HepG2 (cell line): Measurements from ENCODE around the gene ALK. TPM values are rescaled to one million over a fixed set of nuclear protein-coding genes. Genes with fewer than 3 reads are reported as not detected.

Experiments
- ATAC-seq: fragments of 200-7000 bp; cut with Tn5 transposase; 3 replicates; pipeline ENCODE4 v1.9.1; 2020; ENCODE audit warnings: mild to moderate bottlenecking, moderate library complexity
- BruUV-seq: library from RNA; stranded (reverse); fragments of 400-500 nt; replicated peaks from 2 replicates; lab custom pipeline; 2021; lab: Mats Ljungman, UMichigan
- CTCF ChIA-PET: fragments of 300-600 bp; formaldehyde crosslinking; extraction: SDS; loops from one replicate; lab custom pipeline; 2021; ENCODE audit warnings: low total read pairs, inconsistent platforms, low intra/inter-chr PET ratio; lab: Yijun Ruan, JAX
- POLR2A ChIA-PET: fragments of 350-600 bp; sonication (Branson Sonifier 250); formaldehyde crosslinking; loops from one replicate; lab custom pipeline; 2020; ENCODE audit warnings: antibody characterized with exemption, inconsistent platforms; lab: Yijun Ruan, JAX
- DNase-seq: peaks from one replicate; pipeline ENCODE4 v3.0.0-alpha.2; 2015; ENCODE audit warnings: low spot score
- FAIRE-seq: peaks from 3 replicates; lab custom pipeline; 2011; peaks lifted over from hg19 to GRCh38; lab: Jason Lieb, UNC
- H2AFZ ChIP-seq: one replicate; pipeline ENCODE4 v1.6.1; 2011; ENCODE audit warnings: low read length, inconsistent platforms
- H3K27ac ChIP-seq: fragments of 300-600 bp; 3 replicates; pipeline ENCODE4 v1.8.0; 2011; ENCODE audit warnings: mixed run types, mild to moderate bottlenecking, mixed read lengths, low read length, inconsistent platforms; ENCODE audit not compliant: insufficient read depth; ENCODE audit errors: extremely low read length
- H3K27me3 ChIP-seq, 2 experiments: fragments of 200-600 bp in 1 of 2; 2 replicates in 1 of 2; 3 replicates in 1 of 2; pipeline versions ENCODE4 v1.6.0 to v1.8.0; 2011; ENCODE audit warnings: low read length in 2 of 2, mild to moderate bottlenecking in 2 of 2, moderate library complexity in 2 of 2, inconsistent platforms in 1 of 2; ENCODE audit not compliant: insufficient read depth in 2 of 2, control insufficient read depth in 1 of 2
- H3K36me3 ChIP-seq, 2 experiments: fragments of 200-600 bp in 1 of 2; replicated peaks in 1 of 2; 2 replicates in 1 of 2; 3 replicates in 1 of 2; pipeline versions ENCODE4 v1.5.1 to v1.8.0; 2011; ENCODE audit warnings: low read length in 2 of 2, inconsistent platforms in 1 of 2; ENCODE audit not compliant: insufficient read depth in 2 of 2, control insufficient read depth in 1 of 2
- H3K4me1 ChIP-seq: 2 replicates; pipeline ENCODE4 v1.5.1; 2012; ENCODE audit warnings: low read length, inconsistent platforms; ENCODE audit not compliant: insufficient read depth
- H3K4me2 ChIP-seq: 2 replicates; pipeline ENCODE4 v1.6.0; 2011; ENCODE audit warnings: low read depth, low read length, inconsistent platforms
- H3K4me3 ChIP-seq, 3 experiments: fragments of 200-600 bp in 1 of 3; sonication (generic), shearing (Covaris generic) in 1 of 3; replicated peaks in 1 of 3; 2 replicates each; pipeline ENCODE4 v1.5.1; 2011 to 2016; ENCODE audit warnings: low read length in 3 of 3, inconsistent platforms in 2 of 3, low read depth in 2 of 3, mild to moderate bottlenecking in 2 of 3, control low read depth in 1 of 3, mixed read lengths in 1 of 3; ENCODE audit not compliant: insufficient read depth in 1 of 3
- H3K79me2 ChIP-seq: one replicate; pipeline ENCODE4 v1.6.1; 2011; ENCODE audit warnings: low read length, inconsistent platforms; ENCODE audit not compliant: insufficient read depth
- H3K9ac ChIP-seq: 2 replicates; pipeline ENCODE4 v1.6.0; 2011; ENCODE audit warnings: mild to moderate bottlenecking, low read depth, low read length, inconsistent platforms; ENCODE audit not compliant: insufficient read depth
- H3K9me3 ChIP-seq: 2 replicates; pipeline ENCODE4 v1.5.1; 2012; ENCODE audit warnings: mild to moderate bottlenecking, low read length
- H4K20me1 ChIP-seq: 2 replicates; pipeline ENCODE4 v1.6.0; 2011; ENCODE audit warnings: inconsistent platforms, mild to moderate bottlenecking, low read length, moderate library complexity; ENCODE audit not compliant: insufficient read depth
- ATF7 ChIP-seq, 2 experiments: fragments of 450-650 bp in 1 of 2; sonication (generic) in 1 of 2; formaldehyde crosslinking in 1 of 2; IDR thresholded peaks; 2 replicates each; pipeline versions ENCODE4 v1.4.0 to v1.6.1; 2016 to 2020; ENCODE audit warnings: antibody characterized with exemption in 1 of 2, mild to moderate bottlenecking in 1 of 2, missing genetic modification reagents in 1 of 2
- GZF1 ChIP-seq: sonication (generic); formaldehyde crosslinking; IDR thresholded peaks from 2 replicates; pipeline ENCODE4 v1.5.1; 2020; ENCODE audit warnings: mild to moderate bottlenecking, missing genetic modification reagents
- TCF7L2 ChIP-seq: IDR thresholded peaks from 2 replicates; pipeline ENCODE4 v1.6.1; 2011; ENCODE audit warnings: mild to moderate bottlenecking, low read depth, low read length, moderate library complexity
- ZSCAN31 ChIP-seq: sonication (generic); formaldehyde crosslinking; IDR thresholded peaks from 2 replicates; pipeline ENCODE4 v1.5.0; 2020; ENCODE audit warnings: low read depth, mild to moderate bottlenecking, missing genetic modification reagents
- WGBS: methylation state at CpG from one replicate; pipeline ENCODE4 v1.1.6; 2017; ENCODE audit warnings: low lambda C conversion rate; 5-methylcytosine and 5-hydroxymethylcytosine counted together
- in situ Hi-C: cut with HindIII; loops from 2 replicates; pipeline ENCODE4 v1.10.0; 2017; ENCODE audit warnings: low pct_unique_long_range_greater_than_20kb; ENCODE audit not compliant: extremely low pct_ligation_motif_present
- intact Hi-C: fragments of 100-400 bp; cut with micrococcal nuclease; formaldehyde crosslinking; loops from one replicate; pipeline ENCODE4 v1.10.0; 2022; ENCODE audit not compliant: unreplicated experiment
- polyA plus RNA-seq, 8 experiments: library from polyadenylated mRNA; depleted of rRNA in 3 of 8; stranded (reverse) in 7 of 8; unstranded in 1 of 8; fragments of >200 nt; fragmentation: Illumina TruSeq in 4 of 8; extraction: Trizol in 4 of 8; gene quantifications; 2 replicates each; pipeline versions ENCODE4 v1.2.1 to v1.2.3, GENCODE V29; 2011 to 2016; ENCODE audit warnings: low read depth in 4 of 8, missing spikeins in 1 of 8, mixed read lengths in 1 of 8; ENCODE audit not compliant: insufficient read depth in 1 of 8
- total RNA-seq, 5 experiments: library from RNA; depleted of rRNA; stranded (reverse); fragments of >200 nt; fragmentation: Illumina TruSeq; extraction: Trizol; gene quantifications; 2 replicates each; pipeline ENCODE4 v1.2.3, GENCODE V29; 2016; ENCODE audit warnings: low read depth in 1 of 5

The ALK gene
- total and polyA plus RNA-seq, 2 of the 13 experiments (the other 11 are each of a cell fraction or from before 2014, with no cell fraction given) = not detected

- Histone ChIP-seq H3K79me2 (no peaks in the 10 kb centered on the region), H4K20me1 (no peaks in the 10 kb centered on the region), H3K9ac (no peak overlapping the region), H3K4me1 (no peaks in the 10 kb centered on the region), H3K27me3 (peaks cover 0 to 8% of the 10 kb centered on the region in 2 experiments; a peak in 3 of 5 replicates), H3K9me3 (no peaks in the 10 kb centered on the region), H3K4me3 (no peak overlapping the region), H2AFZ (no peak overlapping the region), H3K36me3 (no peaks in the 10 kb centered on the region), H3K4me2 (no peak overlapping the region), H3K27ac (no peak overlapping the region)
- WGBS = 0% methylated on average over 6 of the region's 6 CpGs
- TF ChIP-seq TCF7L2 (no peak), ATF7 (IDR thresholded peaks at IDR 0.05) (no peak), ATF7 (CRISPR knock-in tag; IDR thresholded peaks at IDR 0.05) (no peak)
- no TSS peak for BruUV-seq
- ATAC-seq (no peak), DNase-seq (no peak), FAIRE-seq (no peak)
- POLR2A ChIA-PET = no interaction called here
- in situ Hi-C loops (no loop called here), intact Hi-C loops (no loop called here)
- CTCF ChIA-PET = no interaction called here
Measured at GRCh38 chr2:29440921-29441623, 480.3 kb downstream of the ALK start.

- ChIA-PET CTCF (no interaction called here), POLR2A (no interaction called here)
- no peak for ATAC-seq
- Histone ChIP-seq H3K4me2 (no peak overlapping the region), H2AFZ (no peak overlapping the region), H3K27me3 (no peaks in the 10 kb centered on the region; a peak in 1 of 5 replicates), H3K27ac (no peak overlapping the region), H3K4me1 (no peaks in the 10 kb centered on the region), H3K36me3 (no peaks in the 10 kb centered on the region), H3K79me2 (no peaks in the 10 kb centered on the region), H3K9me3 (no peaks in the 10 kb centered on the region), H4K20me1 (no peaks in the 10 kb centered on the region), H3K4me3 (no peak overlapping the region), H3K9ac (no peak overlapping the region)
- 1% methylated on average over 3 of the region's 3 CpGs for WGBS
- no peak for DNase-seq
- TF ChIP-seq GZF1 (peak; percentile 97), ZSCAN31 (CRISPR knock-in tag) (no peak)
- intact Hi-C loops (no loop called here), in situ Hi-C loops (no loop called here)
- no peak for FAIRE-seq
- BruUV-seq = no TSS peak
Measured at GRCh38 chr2:29433920-29434319, 487.5 kb downstream of the ALK start.
